GM21737 (cell line): Measurements from ENCODE around the gene ACTL10.
A peak's percentile ranks its signal among the peaks of the same experiment; 100 is the strongest.

Experiments
- ATAC-seq: cut with Tn5 transposase; IDR thresholded peaks from one replicate; pipeline ENCODE4 v1.9.1; 2021; ENCODE audit warnings: mild to moderate bottlenecking, moderate library complexity; ENCODE audit not compliant: unreplicated experiment

Gene ACTL10

DNA sequence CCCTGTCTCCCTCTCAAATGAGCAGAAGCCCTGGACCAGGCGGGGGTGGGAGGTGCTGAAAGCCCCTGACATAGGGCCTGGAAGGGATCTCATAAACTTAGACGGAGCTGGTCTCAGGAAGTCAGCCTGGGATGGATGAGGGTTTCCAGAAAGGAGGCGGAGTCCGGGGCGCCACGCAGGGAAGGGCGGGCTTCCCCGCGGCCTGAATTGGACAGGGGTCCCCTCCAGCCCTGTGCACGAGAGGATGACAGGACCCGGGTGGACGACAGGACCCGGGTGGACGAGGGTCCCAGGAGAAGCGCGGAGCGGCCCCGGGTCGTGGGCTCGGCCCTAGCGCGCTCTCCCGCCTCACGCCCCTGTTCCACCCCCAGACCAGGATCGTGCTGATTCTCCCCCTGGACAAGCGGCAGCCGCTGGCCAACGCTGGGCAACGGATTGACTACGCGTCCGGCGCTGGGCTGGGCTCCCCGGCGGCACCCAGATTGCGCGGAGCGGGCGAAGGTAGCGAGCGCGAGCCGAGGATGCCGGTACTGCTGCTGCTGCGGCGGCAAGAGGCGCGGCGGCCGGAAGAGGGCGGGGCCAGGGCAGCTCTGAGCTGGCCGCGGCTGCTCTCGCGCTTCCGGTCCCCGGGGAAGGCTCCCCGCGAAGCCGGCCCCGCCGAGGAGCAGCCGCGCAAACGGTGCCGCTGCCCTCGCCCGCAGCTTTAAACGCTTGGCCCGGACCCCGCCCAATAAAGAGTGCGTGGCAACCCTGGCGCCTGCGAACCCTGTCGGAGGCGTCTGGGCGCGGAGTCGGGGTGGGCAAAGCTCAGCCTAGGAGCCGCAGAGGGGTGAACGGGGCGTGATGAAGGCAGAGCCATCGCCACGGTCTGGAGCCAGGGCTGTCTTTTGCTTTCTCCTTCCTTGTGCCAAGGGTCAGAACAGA is 3.3 kb upstream of the ACTL10 start:
- no peak for ATAC-seq

DNA sequence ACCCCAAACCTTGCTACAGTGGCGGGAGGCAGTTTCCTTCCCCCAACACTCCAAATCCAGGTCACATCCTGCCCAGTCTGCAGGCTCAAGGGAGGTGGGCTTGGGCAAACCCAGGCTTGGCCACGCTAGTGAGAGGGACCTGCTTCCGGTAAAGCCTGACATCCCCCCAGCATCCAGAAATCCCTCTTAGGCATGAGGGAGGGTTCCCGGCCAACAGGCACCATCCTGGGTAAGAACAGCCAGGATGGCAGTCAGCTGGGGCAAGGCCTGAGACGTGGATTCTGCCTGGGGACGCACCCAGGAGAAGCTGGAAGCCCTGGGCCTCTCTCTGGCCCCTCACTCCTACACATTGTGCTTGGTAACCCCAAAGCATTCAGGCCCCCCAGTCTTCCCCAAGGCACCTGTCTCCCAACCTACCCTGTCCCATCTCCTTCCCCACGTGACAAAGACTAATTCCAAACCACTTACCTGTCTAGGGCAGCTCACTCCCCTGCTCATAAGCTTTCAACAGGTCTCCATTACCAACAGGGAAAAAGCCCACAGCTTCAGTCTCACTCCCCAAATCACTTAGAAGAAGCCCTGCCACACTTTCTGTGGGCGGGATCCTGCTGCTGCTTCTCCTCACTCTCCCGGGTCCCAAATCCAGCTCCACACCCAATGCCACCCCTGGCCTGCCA is 2.5 kb upstream of the ACTL10 start:
- no peak for ATAC-seq

DNA sequence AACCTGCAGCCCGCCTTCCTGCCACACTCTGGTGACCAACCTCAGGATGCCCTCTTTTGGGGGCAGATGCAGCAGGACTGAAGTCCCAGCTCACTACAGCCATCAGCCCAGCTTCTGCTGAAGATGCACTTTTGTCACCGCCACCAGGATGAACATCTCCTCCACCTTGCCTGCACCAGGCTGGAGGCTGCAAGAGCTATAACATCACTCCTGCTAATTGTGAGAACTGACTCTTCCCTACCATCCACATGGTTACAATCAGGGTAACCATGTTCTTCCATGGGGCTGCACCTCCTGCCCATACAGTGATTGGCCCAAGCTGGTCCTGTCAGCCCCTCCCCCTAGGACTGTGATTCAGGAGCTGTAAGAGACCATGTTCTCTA is 2.0 kb upstream of the ACTL10 start:
- no peak for ATAC-seq

DNA sequence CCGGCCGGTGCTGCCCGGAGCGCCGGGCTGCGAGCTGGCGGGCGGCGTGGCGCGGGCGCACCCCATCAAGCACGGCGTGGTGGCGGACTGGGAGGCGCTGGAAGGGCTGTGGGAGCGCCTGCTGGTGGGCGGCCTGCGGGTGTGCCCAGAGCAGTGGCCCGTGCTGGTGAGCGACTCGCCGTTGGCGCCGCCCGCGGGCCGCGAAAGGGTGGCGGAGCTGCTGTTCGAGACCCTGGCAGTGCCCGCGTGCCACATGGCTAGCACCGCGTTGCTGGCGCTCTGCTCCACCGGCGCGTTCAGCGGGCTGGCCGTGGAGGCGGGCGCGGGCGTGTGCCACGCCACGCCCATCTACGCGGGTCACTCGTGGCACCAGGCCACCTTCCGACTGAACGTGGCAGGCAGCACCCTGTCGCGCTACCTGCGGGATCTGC is 517 bp downstream of the ACTL10 start:
- ATAC-seq, result peak; percentile 8

- peak; percentile 29 for ATAC-seq
Observed at GRCh38 chr20:33667676-33668465, 1.1 kb downstream of the ACTL10 start.

- no peak for ATAC-seq
Observed at GRCh38 chr20:33668466-33669155, 1.9 kb downstream of the ACTL10 start.

GRCh38 chr20:33669224-33669623 is 2.5 kb downstream of the ACTL10 start:
- no peak for ATAC-seq

DNA sequence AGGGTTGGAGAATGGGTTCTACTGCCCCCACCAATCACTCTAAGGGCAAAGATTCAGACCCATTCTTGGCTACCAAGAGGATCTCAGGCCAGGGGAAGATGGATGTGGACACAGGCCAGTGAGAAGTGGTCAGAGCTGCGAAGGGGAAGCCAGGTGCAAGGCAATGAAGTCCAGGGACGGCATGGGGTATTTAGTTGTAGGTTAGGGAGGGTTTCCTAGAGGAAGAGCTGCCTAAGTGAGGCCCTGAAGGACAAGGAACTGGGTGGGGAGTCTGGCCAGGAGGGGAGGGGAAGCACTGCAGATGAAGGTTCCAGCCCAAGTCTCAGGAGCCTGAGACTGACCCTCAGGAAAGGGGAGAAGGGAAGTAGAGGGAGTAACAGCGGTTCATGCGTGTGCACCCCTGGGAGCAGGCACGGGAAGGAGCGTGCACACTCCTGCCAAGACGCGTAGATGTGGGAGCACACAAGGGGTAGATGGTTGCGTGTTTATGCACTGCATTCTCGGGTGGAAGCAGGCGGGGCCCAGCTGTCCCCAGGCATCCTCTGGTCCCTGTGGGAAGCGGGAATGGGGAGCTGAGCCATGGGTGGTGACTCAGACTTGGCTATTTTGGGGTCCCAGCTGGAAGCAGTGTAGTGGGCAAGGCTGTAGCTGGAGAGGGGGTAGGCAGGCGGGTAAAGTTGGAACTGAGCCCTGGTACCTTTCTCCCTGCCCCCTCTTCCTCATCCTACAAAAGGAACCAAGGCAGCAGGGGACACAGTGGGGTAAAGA is 3.3 kb downstream of the ACTL10 start:
- no peak for ATAC-seq

DNA sequence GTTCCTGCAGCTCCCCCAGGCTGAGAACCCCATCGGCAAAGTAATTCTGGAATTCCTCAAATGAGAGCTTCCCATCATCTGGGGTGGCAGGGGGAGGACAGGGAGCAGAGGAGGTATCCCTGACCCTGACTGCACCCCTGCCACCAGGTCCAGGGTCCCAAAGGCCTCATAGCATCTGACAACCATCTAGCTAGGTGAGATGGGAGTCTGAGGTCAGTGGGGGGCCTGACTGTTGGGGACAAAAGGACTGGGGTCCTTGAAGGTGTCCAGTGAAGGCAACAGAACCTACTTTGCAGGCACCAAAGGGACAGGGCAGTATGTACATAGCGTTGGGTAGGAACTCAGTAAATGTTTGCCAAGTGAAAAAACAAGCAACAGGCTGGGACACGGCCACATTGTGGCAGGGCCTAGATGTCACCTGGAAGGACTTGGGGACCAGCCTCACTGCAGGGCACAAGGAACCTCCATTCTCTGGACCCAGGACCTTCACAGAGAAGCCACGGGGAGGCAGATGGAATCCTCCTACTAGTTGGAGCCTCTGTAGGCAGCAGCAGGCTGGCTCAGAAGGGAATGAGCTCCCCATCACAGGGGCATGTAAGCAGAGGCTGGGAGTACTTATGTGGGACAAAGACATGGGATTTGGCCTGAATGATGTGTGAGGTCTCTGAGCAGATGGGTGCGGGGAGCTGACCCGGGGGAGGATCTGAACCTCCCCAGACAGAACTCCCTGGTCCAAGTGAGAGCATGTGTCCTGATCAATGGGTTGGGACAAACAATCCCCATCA is 4.2 kb downstream of the ACTL10 start:
- ATAC-seq, result no peak

DNA sequence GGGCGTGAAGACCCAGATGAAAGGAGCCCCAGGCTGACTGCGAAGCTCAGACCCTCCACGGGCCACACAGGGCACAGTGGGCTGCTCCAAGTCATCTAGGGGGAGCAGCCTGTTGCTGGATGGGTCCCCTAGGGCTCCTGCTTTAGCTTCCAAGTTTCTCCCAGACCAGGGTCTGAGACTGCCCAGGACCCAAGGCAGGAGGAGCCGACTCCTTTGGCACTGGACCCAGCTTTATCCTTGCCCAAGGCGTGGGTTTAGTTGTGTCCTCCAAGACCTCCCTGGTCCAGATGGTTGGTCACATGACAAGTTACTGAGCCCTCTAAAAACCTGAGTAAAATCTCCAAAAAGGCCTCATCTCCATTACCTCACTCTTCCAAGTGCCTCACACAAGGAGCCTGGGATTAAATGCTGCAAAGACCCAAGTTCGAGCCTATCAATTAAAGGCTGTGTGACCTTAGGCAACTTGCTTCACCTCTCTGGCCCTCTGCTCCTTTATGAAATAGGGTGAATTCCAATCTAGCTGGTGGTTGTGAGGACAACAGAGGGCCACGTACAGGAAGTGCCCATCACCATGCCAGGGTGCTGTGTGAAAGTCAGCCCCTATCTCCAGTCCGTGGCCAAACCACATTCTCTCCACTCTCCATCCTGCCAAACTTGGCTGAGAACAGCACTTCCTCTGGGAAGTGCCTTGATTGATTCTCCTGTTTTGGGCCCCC is 5.0 kb downstream of the ACTL10 start:
- ATAC-seq, result no peak

DNA sequence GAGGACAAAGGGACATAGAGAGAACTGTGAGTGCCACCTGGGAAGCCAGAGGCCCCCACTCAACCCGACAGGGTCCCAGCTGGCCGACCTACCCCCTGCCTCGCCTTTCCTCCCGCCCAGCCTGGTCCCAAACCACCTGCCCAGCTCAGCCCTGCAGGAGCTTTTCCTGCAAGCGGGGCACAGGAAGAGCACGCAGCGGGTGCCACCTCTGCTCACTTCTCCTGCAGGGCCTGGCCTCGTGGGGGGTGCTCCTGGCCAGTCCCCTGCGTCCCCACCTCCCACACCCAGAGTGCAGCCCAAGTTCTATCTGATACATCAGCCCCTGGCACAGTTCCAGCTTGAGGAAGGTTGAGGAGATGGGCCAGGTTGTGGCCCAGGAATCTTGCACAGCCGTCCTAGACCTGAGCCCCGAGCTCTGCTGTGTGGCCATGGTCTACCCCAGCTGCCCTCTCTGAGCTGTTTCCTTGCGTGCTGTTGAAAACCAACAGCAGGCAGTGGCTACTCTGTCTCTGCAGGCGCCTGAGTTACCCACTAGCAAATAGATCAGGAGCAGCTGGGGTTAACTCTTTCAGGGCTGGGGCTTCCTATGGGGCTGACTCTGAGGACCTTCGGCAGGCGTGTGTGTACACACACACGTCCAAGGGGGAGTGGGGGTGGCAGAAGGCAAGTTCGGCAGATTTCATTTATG is 5.8 kb downstream of the ACTL10 start:
- ATAC-seq, result no peak

- no peak for ATAC-seq
Observed at GRCh38 chr20:33673114-33673409, 6.3 kb downstream of the ACTL10 start.

DNA sequence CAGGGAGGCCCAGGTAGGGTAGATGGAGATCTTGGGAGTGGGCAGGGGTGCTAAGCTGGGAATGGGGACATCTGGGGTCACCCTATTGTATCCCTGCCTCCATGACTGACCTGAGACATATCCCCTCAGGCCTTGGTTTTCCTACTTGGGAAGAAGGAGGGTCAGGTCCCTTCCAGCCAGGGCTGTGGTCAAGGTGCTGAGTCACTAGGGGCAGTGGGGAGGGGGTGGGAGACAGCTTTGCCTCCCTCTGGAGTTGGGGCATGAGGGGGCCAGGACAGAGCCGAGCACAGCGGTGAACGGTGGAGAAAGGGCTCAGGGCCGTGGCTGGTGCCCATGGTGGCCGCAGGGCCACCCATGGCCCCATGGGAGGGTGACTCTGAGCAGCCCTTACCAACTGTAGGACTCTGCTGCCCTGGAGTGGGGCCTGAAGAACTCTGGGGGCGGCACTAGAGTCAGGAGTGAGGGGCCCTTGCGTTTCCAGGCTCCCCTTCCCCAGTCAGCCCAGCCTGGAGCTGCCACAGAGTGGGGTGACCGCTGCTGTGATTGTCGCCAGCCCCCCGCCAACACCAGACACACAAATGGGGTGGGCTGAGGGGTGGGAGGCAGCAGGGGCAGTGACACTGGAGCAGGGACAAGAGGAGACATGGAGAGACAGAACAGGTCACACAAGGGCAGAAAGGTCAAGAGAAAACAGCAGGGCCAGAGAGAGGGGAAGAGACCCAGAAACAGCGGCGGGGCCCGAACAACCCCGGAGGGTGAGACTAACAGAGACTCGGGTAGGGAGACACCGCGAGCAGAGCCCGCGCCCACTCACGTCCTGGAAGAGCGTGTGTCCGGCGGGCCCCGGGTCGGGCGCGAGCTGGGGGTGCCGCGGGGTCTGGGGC is 6.9 kb downstream of the ACTL10 start:
- peak; percentile 28 for ATAC-seq

DNA sequence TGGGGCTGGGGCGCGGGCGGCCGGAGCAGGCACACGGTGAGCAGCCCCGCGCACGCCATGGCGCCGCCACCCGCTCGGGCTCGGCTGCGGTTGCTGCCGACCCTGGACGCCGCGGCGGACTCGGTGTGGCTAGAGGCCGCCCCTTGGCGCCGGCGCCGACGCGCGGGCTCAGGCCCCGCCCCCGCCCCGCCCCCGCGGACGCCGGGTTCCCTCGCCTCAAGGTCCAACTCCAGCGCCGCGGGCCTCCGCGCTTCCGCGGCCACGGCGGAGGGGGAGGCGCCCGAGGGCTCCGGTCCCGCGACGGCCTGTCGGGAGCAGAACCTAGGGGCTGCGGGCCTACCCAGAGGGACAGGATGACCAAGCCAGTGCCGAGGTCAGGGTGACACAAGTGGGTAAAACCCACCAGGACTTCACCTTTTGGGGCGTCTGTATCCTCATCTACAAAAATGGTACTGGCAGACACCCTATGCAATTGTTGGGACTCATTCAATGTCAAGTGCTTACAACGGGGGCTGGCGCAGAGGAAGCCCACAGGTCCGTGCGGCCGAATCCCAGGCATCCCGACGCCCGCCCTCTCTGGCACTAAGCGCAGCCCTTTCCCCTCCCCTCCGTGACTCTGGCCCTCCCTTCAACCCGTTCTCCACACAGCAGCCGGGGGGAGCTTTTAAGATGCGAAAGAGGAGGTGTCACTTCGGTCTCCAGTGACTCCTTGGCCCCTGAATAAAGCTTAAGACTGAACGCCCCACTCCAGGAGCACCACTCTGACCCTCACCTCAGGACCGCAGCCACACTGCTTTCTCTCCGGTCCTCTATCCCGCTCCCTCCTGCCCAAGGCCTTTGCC is 7.8 kb downstream of the ACTL10 start, which contains the start of gene NECAB3:
TSS of gene NECAB3 (minus strand) at position 135 of the 842 bp plus-strand sequence. CDS start at position 59, 76 bp downstream.
- ATAC-seq, result peak; percentile 57

DNA sequence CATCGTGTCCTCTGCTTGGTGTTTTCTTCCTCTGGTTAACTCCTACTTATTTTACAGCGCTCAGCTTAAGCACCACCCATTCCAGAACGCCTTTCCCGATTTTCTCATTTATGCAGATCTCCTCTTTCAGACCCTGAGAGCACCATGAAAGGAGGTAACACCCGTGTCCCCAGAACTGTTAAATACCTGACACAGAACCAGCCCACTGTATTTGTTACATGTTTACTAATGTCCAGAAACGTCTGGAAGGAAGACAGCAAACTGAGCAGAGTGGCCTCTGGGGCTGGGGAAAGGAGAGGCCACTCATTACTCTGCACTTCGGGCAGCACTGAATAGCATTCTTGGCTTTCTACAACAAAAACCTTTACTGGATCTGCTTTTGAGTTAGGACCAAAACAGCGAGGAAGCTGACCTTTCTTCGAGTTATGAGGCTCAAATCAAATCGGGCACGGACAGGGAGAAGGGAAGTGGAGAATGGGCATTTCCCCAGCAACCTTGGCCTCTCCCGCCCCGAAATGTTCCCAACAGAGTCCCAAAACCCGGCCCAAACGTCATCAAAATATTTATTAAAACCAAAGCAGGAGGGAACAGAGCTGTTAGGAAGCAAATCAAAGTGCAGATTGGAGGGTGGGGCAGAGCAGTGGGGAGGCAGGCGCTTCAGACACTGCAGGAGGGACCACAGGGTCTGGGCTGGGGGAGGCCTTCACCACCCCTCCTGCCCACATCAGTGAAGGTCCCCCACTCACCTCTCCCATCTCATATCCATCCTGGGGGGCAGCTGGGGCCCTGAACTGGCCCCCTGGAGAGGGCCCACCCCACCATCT is 8.6 kb downstream of the ACTL10 start:
- ATAC-seq, result no peak
